Astrocyte of the cerebellum (primary cell): ENCODE data around the gene CCL5.

Experiments
- DNase-seq: peaks from one replicate; pipeline ENCODE4 v3.0.0-alpha.2; 2011; ENCODE audit warnings: low read depth
- H3K4me3 ChIP-seq: 2 replicates; pipeline ENCODE4 v1.5.1; 2011; ENCODE audit warnings: mild to moderate bottlenecking, low read depth, low read length, moderate library complexity
- CTCF ChIP-seq: IDR thresholded peaks from 2 replicates; pipeline ENCODE4 v1.5.1; 2012; ENCODE audit warnings: low read length, low read depth, moderate library complexity, mild to moderate bottlenecking; ENCODE audit errors: missing control alignments
- in situ Hi-C: cut with HindIII; loops from 2 replicates; pipeline ENCODE4 v1.10.0; 2017; ENCODE audit warnings: low sequenced_read_pairs

The CCL5 gene

GRCh38 chr17:35879773-35880654, at the start of gene CCL5:
Gene CCL5 (minus strand): TSS chr17:35880360.
- TF ChIP-seq CTCF = no peak
- no peak within 1 kb of the TSS for H3K4me3 ChIP-seq
- in situ Hi-C loops = no loop called here
- no peak for DNase-seq

DNA sequence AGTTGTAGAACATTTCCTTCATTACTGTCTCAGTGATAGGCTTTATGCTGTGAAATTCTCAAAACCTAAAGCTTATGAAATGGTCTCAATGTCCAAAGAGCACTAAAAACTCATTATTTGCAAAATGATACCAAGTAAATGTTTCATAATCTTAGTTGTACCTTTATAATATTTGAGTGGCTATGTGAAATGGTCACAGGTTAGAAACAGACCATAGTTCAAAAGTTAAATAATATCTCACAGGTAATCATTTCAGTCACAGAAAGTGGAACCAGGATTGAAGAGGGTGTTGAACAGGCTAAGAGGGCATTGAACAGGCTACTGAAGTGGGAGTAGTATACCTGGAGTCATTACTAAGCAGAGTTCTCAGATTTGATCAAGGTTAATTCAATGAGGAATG, 47.6 kb upstream of the CCL5 start:
- in situ Hi-C loops = no loop called here
- DNase-seq = no peak
- TF ChIP-seq CTCF = no peak
- no peak overlapping the region for H3K4me3 ChIP-seq

DNA sequence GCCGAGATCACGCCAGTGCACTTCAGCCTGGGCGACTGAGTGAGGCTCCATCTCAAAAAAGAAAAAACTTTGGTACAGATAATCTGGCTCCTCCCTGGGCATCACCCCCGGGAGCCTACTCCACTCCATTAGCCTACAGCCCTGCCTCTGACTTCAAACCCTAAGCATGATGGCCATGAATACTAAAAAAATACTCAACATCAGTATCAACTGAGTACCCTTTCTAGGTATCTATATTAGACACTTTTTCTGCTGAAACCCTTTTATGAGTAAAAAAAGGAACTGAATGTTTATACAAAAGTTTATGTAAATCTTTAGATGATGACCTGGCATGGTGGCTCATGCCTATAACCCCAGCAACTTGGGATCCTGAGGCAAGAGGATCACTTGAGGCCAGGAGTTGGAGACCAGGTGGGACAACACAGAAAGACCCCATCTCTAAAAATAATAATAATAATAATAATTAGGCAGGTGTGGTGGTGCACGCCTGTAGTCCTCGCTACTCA, 43.5 kb upstream of the CCL5 start:
- no peak for TF ChIP-seq CTCF
- no peak for DNase-seq
- in situ Hi-C loops = no loop called here
- no peak overlapping the region for H3K4me3 ChIP-seq

DNA sequence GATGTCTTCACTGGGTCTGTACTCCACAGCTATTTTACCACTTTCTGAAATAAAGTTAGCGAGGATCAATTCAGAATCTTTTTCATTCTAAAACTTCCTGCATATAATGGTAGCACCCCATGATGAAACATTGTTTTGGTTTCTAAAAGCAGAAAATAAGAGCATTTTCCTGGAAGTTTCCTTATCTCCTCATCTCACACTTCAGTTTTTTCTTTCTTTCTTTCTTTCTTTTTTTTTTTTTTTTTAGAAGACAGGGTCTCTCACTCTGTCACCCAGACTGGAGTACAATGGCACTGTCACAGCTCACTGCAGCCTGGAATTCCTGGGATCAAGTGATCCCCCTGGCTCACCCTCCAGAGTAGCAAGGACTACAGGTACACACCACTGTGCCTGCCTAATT, 40.1 kb upstream of the CCL5 start:
- no peak for TF ChIP-seq CTCF
- in situ Hi-C loops = no loop called here
- H3K4me3 ChIP-seq = no peak overlapping the region
- DNase-seq = no peak

GRCh38 chr17:35918665-35919064, 38.5 kb upstream of the CCL5 start:
- no peak for TF ChIP-seq CTCF

GRCh38 chr17:35917519-35918213, 37.5 kb upstream of the CCL5 start:
- DNase-seq = no peak
- H3K4me3 ChIP-seq = no peak overlapping the region
- no peak for TF ChIP-seq CTCF
- in situ Hi-C loops = no loop called here

More at GRCh38 chr17:35918665-35919064, 38.5 kb upstream of the CCL5 start:
- DNase-seq = no peak
- H3K4me3 ChIP-seq = no peak overlapping the region
- in situ Hi-C loops = no loop called here
